GM23338 (cell line): ENCODE measurements around the gene FAM120A. TPM values are rescaled to one million over a fixed set of nuclear protein-coding genes. Genes with fewer than 3 reads are reported as not detected.

ENCODE experiments used
- ATAC-seq: fragments of 200-7000 bp; cut with Tn5 transposase; 3 replicates; pipeline ENCODE4 v1.9.1; 2020
- DNase-seq: peaks from one replicate; pipeline ENCODE4 v3.0.0-alpha.2; 2015; ENCODE audit warnings: low spot score
- H2AFZ ChIP-seq: fragments of 200-600 bp; sonication (generic); 2 replicates; pipeline ENCODE4 v1.8.0; 2016; ENCODE audit warnings: antibody characterized with exemption, mild to moderate bottlenecking, moderate library complexity
- H3F3A ChIP-seq: fragments of 200-600 bp; sonication (generic); replicated peaks from 2 replicates; pipeline ENCODE4 v1.8.0; 2017; ENCODE audit warnings: antibody characterized with exemption, mixed run types, low read depth
- H3K27ac ChIP-seq: fragments of 200-600 bp; sonication (generic); 2 replicates; pipeline ENCODE4 v1.6.1; 2016; ENCODE audit warnings: low read depth
- H3K27me3 ChIP-seq: fragments of 200-600 bp; sonication (generic); 2 replicates; pipeline ENCODE4 v1.8.0; 2016; ENCODE audit warnings: mild to moderate bottlenecking, mixed run types, moderate library complexity; ENCODE audit not compliant: insufficient read depth
- H3K36me3 ChIP-seq: fragments of 200-600 bp; sonication (generic); 2 replicates; pipeline ENCODE4 v1.8.0; 2016; ENCODE audit warnings: mild to moderate bottlenecking; ENCODE audit not compliant: insufficient read depth
- H3K4me1 ChIP-seq: fragments of 200-600 bp; sonication (generic); 2 replicates; pipeline ENCODE4 v1.8.0; 2016; ENCODE audit warnings: mild to moderate bottlenecking, moderate library complexity; ENCODE audit not compliant: insufficient read depth
- H3K4me2 ChIP-seq: fragments of 200-600 bp; sonication (generic); 2 replicates; pipeline ENCODE4 v1.7.1; 2017; ENCODE audit warnings: mixed run types
- H3K4me3 ChIP-seq: fragments of 200-600 bp; sonication (generic); 2 replicates; pipeline ENCODE4 v1.6.1; 2016; ENCODE audit warnings: mixed run types
- H3K79me2 ChIP-seq: fragments of 200-600 bp; sonication (generic); replicated peaks from 2 replicates; pipeline ENCODE4 v1.8.0; 2017; ENCODE audit warnings: mild to moderate bottlenecking; ENCODE audit not compliant: insufficient read depth
- H3K9me2 ChIP-seq: fragments of 200-600 bp; sonication (generic); 2 replicates; pipeline ENCODE4 v1.8.0; 2017; ENCODE audit not compliant: insufficient read depth
- H4K20me1 ChIP-seq: fragments of 200-600 bp; sonication (generic); replicated peaks from 2 replicates; pipeline ENCODE4 v1.8.0; 2017; ENCODE audit warnings: mild to moderate bottlenecking; ENCODE audit not compliant: insufficient read depth
- H3K27ac Mint-ChIP-seq: 2 replicates; pipeline ENCODE4 v1.8.0; 2020; ENCODE audit warnings: inconsistent platforms, mild to moderate bottlenecking, moderate library complexity, mixed read lengths
- H3K27me3 Mint-ChIP-seq: 3 replicates; pipeline ENCODE4 v1.8.0; 2022; ENCODE audit warnings: low read depth, mild to moderate bottlenecking, moderate library complexity, mixed read lengths, inconsistent platforms; ENCODE audit not compliant: insufficient read depth, poor library complexity
- H3K36me3 Mint-ChIP-seq: 3 replicates; pipeline ENCODE4 v1.8.0; 2021; ENCODE audit warnings: low read depth, mild to moderate bottlenecking, inconsistent platforms, moderate library complexity, mixed read lengths
- H3K4me1 Mint-ChIP-seq: 3 replicates; pipeline ENCODE4 v1.8.0; 2020; ENCODE audit warnings: mild to moderate bottlenecking, inconsistent platforms, mixed read lengths
- H3K4me3 Mint-ChIP-seq: 3 replicates; pipeline ENCODE4 v1.8.0; 2021; ENCODE audit warnings: moderate library complexity, mild to moderate bottlenecking, inconsistent platforms, mixed read lengths
- H3K9me3 Mint-ChIP-seq: 3 replicates; pipeline ENCODE4 v1.8.0; 2020; ENCODE audit warnings: moderate library complexity, mild to moderate bottlenecking, inconsistent platforms, mixed read lengths
- CREB1 ChIP-seq: fragments of 250-450 bp; sonication (Bioruptor Pico); IDR thresholded peaks from 2 replicates; pipeline ENCODE4 v1.5.0; 2020; ENCODE audit warnings: low read depth, mild to moderate bottlenecking, moderate library complexity
- CTCF ChIP-seq, 2 experiments: fragments of 200-600 bp in 1 of 2; sonication (generic) in 1 of 2; conservative IDR thresholded peaks; 2 replicates each; pipeline versions ENCODE4 v1.5.1 to v1.6.1; 2016 to 2017; ENCODE audit warnings: antibody characterized with exemption in 2 of 2, low read depth in 2 of 2, mild to moderate bottlenecking in 2 of 2, moderate library complexity in 1 of 2
- EZH2 ChIP-seq: fragments of 200-600 bp; sonication (generic); IDR thresholded peaks from one replicate; pipeline ENCODE4 v1.8.0; 2017; ENCODE audit warnings: antibody characterized with exemption, mild to moderate bottlenecking, low read depth; ENCODE audit not compliant: unreplicated experiment
- EZH2phosphoT487 ChIP-seq: fragments of 200-600 bp; sonication (generic); IDR thresholded peaks from one replicate; pipeline ENCODE4 v1.8.1; 2018; ENCODE audit warnings: antibody characterized with exemption; ENCODE audit not compliant: unreplicated experiment
- JUNB ChIP-seq: IDR thresholded peaks from one replicate; pipeline ENCODE4 v1.6.1; 2016; ENCODE audit warnings: antibody characterized with exemption; ENCODE audit not compliant: unreplicated experiment
- NANOG ChIP-seq: IDR thresholded peaks from 2 replicates; pipeline ENCODE4 v1.6.1; 2016; ENCODE audit warnings: antibody characterized with exemption, borderline replicate concordance
- POLR2AphosphoS5 ChIP-seq: IDR thresholded peaks from 2 replicates; pipeline ENCODE4 v1.6.1; 2016; ENCODE audit warnings: antibody characterized with exemption, low read depth
- STAT1 ChIP-seq: IDR thresholded peaks from one replicate; pipeline ENCODE4 v1.6.1; 2016; ENCODE audit warnings: antibody characterized with exemption; ENCODE audit not compliant: unreplicated experiment
- ZNF114 ChIP-seq: fragments of 250-450 bp; sonication (Bioruptor Pico); IDR thresholded peaks from 2 replicates; pipeline ENCODE4 v1.5.0; 2020; ENCODE audit warnings: mild to moderate bottlenecking, moderate library complexity
- ZNF331 ChIP-seq: fragments of 250-450 bp; sonication (Bioruptor Pico); IDR thresholded peaks from 2 replicates; pipeline ENCODE4 v1.5.0; 2020; ENCODE audit warnings: low read depth, mild to moderate bottlenecking, moderate library complexity
- ZNF462 ChIP-seq: fragments of 250-450 bp; sonication (Bioruptor Pico); IDR thresholded peaks from 2 replicates; pipeline ENCODE4 v1.5.0; 2020; ENCODE audit warnings: mild to moderate bottlenecking, moderate library complexity
- polyA plus RNA-seq: library from polyadenylated mRNA; unstranded; fragments of >200 nt; fragmentation: Nextera tagmentation; extraction: Ambion mirVana; gene quantifications from 2 replicates; pipeline ENCODE4 v1.2.1, GENCODE V29; 2016
- total RNA-seq: library from RNA; depleted of rRNA; stranded (reverse); fragments of >200 nt; shearing (Covaris generic); gene quantifications from 2 replicates; pipeline ENCODE4 v1.2.3, GENCODE V29; 2014
- TF ChIP-seq, protein P1 (sequence below): IDR thresholded peaks from one replicate; pipeline ENCODE4 v1.6.1; 2018; ENCODE audit warnings: antibody characterized with exemption; ENCODE audit not compliant: unreplicated experiment
- TF ChIP-seq, protein P2 (sequence below): IDR thresholded peaks from 2 replicates; pipeline ENCODE4 v1.6.1; 2016; ENCODE audit warnings: antibody characterized with exemption

Gene FAM120A
- total and polyA plus RNA-seq, 2 experiments from 2014 or later, result 28.2 to 52.5 TPM

- Mint-ChIP-seq H3K27me3 (peaks cover 11% of the 10 kb centered on the region), H3K4me1 (peaks cover 44% of the 10 kb centered on the region), H3K9me3 (no peaks in the 10 kb centered on the region), H3K27ac (0 out of 2 replicates have a peak overlapping the region, but pooled peaks have one; percentile 15), H3K36me3 (peaks cover 3% of the 10 kb centered on the region; the same call in 2 of the 3 replicates), H3K4me3 (no peak overlapping the region)
- ATAC-seq (peak; percentile 12; the same call in 1 of the 3 replicates), DNase-seq (no peak)
- Histone ChIP-seq H2AFZ (no peak overlapping the region), H3K79me2 (peaks cover 71% of the 10 kb centered on the region), H3K4me2 (no peak overlapping the region), H3K36me3 (no peaks in the 10 kb centered on the region), H3K27me3 (peaks cover 12% of the 10 kb centered on the region; the same call in 1 of the 2 replicates), H4K20me1 (peaks cover 12% of the 10 kb centered on the region; the same call in 1 of the 2 replicates), H3K4me1 (peaks cover 10% of the 10 kb centered on the region), H3K9me2 (no peaks in the 10 kb centered on the region), H3F3A (0 out of 2 replicates have a peak, but pooled peaks cover 6% of the 10 kb centered on the region), H3K4me3 (no peak overlapping the region), H3K27ac (no peak overlapping the region)
- no peak for TF ChIP-seq NANOG
- TF ChIP-seq, protein P1, sequence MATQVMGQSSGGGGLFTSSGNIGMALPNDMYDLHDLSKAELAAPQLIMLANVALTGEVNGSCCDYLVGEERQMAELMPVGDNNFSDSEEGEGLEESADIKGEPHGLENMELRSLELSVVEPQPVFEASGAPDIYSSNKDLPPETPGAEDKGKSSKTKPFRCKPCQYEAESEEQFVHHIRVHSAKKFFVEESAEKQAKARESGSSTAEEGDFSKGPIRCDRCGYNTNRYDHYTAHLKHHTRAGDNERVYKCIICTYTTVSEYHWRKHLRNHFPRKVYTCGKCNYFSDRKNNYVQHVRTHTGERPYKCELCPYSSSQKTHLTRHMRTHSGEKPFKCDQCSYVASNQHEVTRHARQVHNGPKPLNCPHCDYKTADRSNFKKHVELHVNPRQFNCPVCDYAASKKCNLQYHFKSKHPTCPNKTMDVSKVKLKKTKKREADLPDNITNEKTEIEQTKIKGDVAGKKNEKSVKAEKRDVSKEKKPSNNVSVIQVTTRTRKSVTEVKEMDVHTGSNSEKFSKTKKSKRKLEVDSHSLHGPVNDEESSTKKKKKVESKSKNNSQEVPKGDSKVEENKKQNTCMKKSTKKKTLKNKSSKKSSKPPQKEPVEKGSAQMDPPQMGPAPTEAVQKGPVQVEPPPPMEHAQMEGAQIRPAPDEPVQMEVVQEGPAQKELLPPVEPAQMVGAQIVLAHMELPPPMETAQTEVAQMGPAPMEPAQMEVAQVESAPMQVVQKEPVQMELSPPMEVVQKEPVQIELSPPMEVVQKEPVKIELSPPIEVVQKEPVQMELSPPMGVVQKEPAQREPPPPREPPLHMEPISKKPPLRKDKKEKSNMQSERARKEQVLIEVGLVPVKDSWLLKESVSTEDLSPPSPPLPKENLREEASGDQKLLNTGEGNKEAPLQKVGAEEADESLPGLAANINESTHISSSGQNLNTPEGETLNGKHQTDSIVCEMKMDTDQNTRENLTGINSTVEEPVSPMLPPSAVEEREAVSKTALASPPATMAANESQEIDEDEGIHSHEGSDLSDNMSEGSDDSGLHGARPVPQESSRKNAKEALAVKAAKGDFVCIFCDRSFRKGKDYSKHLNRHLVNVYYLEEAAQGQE, result no peak
- no peak for TF ChIP-seq JUNB
- no peak for TF ChIP-seq ZNF114
- no peak for TF ChIP-seq EZH2
- no peak for TF ChIP-seq ZNF331 (CRISPR knock-in tag)
- no peak for TF ChIP-seq ZNF462 (CRISPR knock-in tag)
- TF ChIP-seq POLR2AphosphoS5, result no peak
- no peak for TF ChIP-seq CTCF (conservative IDR thresholded peaks at IDR 0.05; ENCODE audit: low read depth in 2 of 2)
- no peak for TF ChIP-seq STAT1
- no peak for TF ChIP-seq EZH2phosphoT487
- no peak for TF ChIP-seq CREB1 (CRISPR knock-in tag)
- TF ChIP-seq, protein P2, sequence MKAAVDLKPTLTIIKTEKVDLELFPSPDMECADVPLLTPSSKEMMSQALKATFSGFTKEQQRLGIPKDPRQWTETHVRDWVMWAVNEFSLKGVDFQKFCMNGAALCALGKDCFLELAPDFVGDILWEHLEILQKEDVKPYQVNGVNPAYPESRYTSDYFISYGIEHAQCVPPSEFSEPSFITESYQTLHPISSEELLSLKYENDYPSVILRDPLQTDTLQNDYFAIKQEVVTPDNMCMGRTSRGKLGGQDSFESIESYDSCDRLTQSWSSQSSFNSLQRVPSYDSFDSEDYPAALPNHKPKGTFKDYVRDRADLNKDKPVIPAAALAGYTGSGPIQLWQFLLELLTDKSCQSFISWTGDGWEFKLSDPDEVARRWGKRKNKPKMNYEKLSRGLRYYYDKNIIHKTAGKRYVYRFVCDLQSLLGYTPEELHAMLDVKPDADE, result no peak
Measured at GRCh38 chr9:93582115-93582514, 130.6 kb downstream of the FAM120A start.
